ENCODE measurements around the gene SND1.

DNA sequence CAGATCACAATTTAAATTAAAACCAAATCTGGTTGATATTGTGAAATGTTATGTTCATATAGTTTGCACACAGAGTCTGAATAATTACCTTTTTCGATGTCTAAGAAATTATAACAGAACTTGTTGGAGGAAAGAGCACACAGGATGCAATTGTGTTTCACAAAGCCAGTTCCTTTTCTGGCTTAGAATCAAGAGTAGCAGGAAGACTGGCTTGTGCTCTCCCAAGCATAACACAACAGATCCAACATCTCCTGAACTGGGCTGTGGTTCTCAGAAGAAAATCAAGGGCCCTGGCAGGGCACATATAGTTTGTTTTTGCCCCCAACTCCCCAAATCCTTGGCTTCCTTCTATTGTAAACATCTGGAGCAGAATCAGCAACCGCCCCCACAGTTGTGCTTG is 316.6 kb downstream of the SND1 start:
- TF ChIP-seq, protein P1, sequence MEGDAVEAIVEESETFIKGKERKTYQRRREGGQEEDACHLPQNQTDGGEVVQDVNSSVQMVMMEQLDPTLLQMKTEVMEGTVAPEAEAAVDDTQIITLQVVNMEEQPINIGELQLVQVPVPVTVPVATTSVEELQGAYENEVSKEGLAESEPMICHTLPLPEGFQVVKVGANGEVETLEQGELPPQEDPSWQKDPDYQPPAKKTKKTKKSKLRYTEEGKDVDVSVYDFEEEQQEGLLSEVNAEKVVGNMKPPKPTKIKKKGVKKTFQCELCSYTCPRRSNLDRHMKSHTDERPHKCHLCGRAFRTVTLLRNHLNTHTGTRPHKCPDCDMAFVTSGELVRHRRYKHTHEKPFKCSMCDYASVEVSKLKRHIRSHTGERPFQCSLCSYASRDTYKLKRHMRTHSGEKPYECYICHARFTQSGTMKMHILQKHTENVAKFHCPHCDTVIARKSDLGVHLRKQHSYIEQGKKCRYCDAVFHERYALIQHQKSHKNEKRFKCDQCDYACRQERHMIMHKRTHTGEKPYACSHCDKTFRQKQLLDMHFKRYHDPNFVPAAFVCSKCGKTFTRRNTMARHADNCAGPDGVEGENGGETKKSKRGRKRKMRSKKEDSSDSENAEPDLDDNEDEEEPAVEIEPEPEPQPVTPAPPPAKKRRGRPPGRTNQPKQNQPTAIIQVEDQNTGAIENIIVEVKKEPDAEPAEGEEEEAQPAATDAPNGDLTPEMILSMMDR (IDR thresholded peaks at IDR 0.05) = no peak
- no peak for TF ChIP-seq POLR2A (IDR thresholded peaks at IDR 0.05)
- no peak for TF ChIP-seq POLR2AphosphoS5 (IDR thresholded peaks at IDR 0.05)

All from transverse colon (tissue), 4 donors.